HUES64 (cell line): ENCODE results near the gene MPO.

Experiments used
- H3K27ac ChIP-seq: 2 replicates; pipeline ENCODE4 v1.7.0; 2013; ENCODE audit warnings: low read depth, low read length, inconsistent platforms
- H3K27me3 ChIP-seq: 2 replicates; pipeline ENCODE4 v1.6.1; 2013; ENCODE audit warnings: mild to moderate bottlenecking, low read length; ENCODE audit not compliant: insufficient read depth
- H3K36me3 ChIP-seq: 2 replicates; pipeline ENCODE4 v1.6.1; 2013; ENCODE audit warnings: mild to moderate bottlenecking, low read length; ENCODE audit not compliant: insufficient read depth
- H3K4me1 ChIP-seq: 2 replicates; pipeline ENCODE4 v1.6.1; 2013; ENCODE audit warnings: mild to moderate bottlenecking, low read length, moderate library complexity; ENCODE audit not compliant: insufficient read depth
- H3K4me3 ChIP-seq: 2 replicates; pipeline ENCODE4 v1.5.1; 2013; ENCODE audit warnings: mild to moderate bottlenecking, low read length, moderate library complexity
- H3K9ac ChIP-seq: 2 replicates; pipeline ENCODE4 v1.6.1; 2013; ENCODE audit warnings: mild to moderate bottlenecking, low read depth, low read length
- H3K9me3 ChIP-seq: 2 replicates; pipeline ENCODE4 v1.6.1; 2013; ENCODE audit warnings: low read depth, low read length; ENCODE audit not compliant: insufficient read depth
- WGBS: fragments of 150-250, 120-280 bp; methylation state at CpG from one replicate; pipeline ENCODE4 v1.1.7; 2013; ENCODE audit warnings: missing lambda C conversion rate; 5-methylcytosine and 5-hydroxymethylcytosine counted together

The MPO gene

GRCh38 chr17:58265271-58265670 is 15.5 kb downstream of the MPO start:
- Histone ChIP-seq H3K4me1 (no peaks in the 10 kb centered on the region), H3K4me3 (no peak overlapping the region), H3K9me3 (no peaks in the 10 kb centered on the region), H3K27ac (no peak overlapping the region), H3K9ac (no peak overlapping the region), H3K27me3 (peaks cover 33% of the 10 kb centered on the region), H3K36me3 (no peaks in the 10 kb centered on the region)
- WGBS, result 80% methylated on average over 3 of the region's 4 CpGs

- H3K27ac ChIP-seq, result no peak overlapping the region
- no peak overlapping the region for H3K4me3 ChIP-seq
- H3K4me1 ChIP-seq, result no peaks in the 10 kb centered on the region
- no peaks in the 10 kb centered on the region for H3K36me3 ChIP-seq
- no peak overlapping the region for H3K9ac ChIP-seq
- 84% methylated on average over 6 of the region's 6 CpGs for WGBS
- no peaks in the 10 kb centered on the region for H3K9me3 ChIP-seq
- H3K27me3 ChIP-seq, result peaks cover 39% of the 10 kb centered on the region
Observed at GRCh38 chr17:58264407-58265103, 16.2 kb downstream of the MPO start.

DNA sequence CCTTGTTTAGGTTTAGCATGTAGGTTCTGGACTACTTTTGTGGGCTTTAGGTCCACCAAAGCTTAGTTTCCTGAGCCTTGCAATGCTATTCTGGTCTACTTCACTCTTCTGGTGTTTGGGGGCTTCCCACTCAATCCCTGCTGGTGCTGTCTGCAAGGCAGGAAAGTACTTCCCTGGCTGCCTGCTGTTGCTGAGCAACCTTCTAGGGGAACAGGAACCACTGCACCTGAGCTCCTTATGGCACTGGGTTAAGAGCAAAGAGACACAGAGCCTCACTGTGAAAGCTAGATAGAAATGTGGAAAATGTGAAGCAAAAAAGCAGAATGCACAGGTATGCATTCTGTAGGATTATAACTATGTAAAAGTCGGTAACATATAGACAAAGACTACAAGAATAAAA is 17.0 kb downstream of the MPO start:
- H3K9ac ChIP-seq, result no peak overlapping the region
- peaks cover 47% of the 10 kb centered on the region for H3K27me3 ChIP-seq
- H3K9me3 ChIP-seq, result no peaks in the 10 kb centered on the region
- WGBS, result no CpG with 5 or more reads among the region's 1 CpG
- no peaks in the 10 kb centered on the region for H3K4me1 ChIP-seq
- no peak overlapping the region for H3K4me3 ChIP-seq
- H3K36me3 ChIP-seq, result no peaks in the 10 kb centered on the region
- H3K27ac ChIP-seq, result no peak overlapping the region

DNA sequence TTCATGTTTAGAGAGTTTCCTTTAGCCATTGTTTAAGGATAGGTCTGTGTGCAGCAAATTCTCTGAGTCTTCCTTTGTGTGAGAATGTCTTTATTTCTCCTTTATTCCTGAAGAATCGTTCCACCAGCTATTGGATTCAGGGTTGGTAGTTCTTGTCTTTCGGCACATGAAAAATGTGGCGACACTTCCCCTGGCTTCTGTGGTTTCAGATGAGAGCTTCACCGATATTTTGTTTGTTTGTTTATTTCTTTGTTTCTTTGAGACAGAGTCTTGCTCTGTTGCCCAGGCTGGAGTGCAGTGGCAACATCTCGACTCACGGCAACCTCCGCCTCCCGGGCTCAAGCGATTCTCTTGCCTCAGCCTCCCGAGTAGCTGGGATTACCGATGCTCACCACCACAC is 18.6 kb downstream of the MPO start:
- Histone ChIP-seq H3K36me3 (no peaks in the 10 kb centered on the region), H3K4me1 (no peaks in the 10 kb centered on the region), H3K27me3 (peaks cover 60% of the 10 kb centered on the region), H3K27ac (no peak overlapping the region), H3K9me3 (no peaks in the 10 kb centered on the region), H3K4me3 (no peak overlapping the region), H3K9ac (no peak overlapping the region)
- WGBS, result 94% methylated on average over 10 of the region's 11 CpGs

- 38% methylated on average over 8 of the region's 8 CpGs for WGBS
- Histone ChIP-seq H3K4me3 (no peak overlapping the region), H3K27ac (no peak overlapping the region), H3K9ac (no peak overlapping the region), H3K36me3 (no peaks in the 10 kb centered on the region), H3K27me3 (peaks cover 69% of the 10 kb centered on the region), H3K4me1 (no peaks in the 10 kb centered on the region), H3K9me3 (no peaks in the 10 kb centered on the region)
Observed at GRCh38 chr17:58254803-58255202, 25.9 kb downstream of the MPO start.

GRCh38 chr17:58253082-58253481 is 27.7 kb downstream of the MPO start:
- no peak overlapping the region for H3K4me3 ChIP-seq
- peaks cover 70% of the 10 kb centered on the region for H3K27me3 ChIP-seq
- H3K9me3 ChIP-seq, result no peaks in the 10 kb centered on the region
- no peaks in the 10 kb centered on the region; the same call in 1 of the 2 replicates for H3K4me1 ChIP-seq
- no peak overlapping the region for H3K27ac ChIP-seq
- 96% methylated on average over 3 of the region's 3 CpGs for WGBS
- no peaks in the 10 kb centered on the region for H3K36me3 ChIP-seq
- H3K9ac ChIP-seq, result no peak overlapping the region

- H3K27me3 ChIP-seq, result peaks cover 72% of the 10 kb centered on the region
- 75% methylated on average over 9 of the region's 9 CpGs for WGBS
Observed at GRCh38 chr17:58252141-58252540, 28.6 kb downstream of the MPO start.

GRCh38 chr17:58250344-58251011 is 30.3 kb downstream of the MPO start:
- no peaks in the 10 kb centered on the region for H3K9me3 ChIP-seq
- H3K27ac ChIP-seq, result no peak overlapping the region
- 94% methylated on average over 12 of the region's 12 CpGs for WGBS
- no peak overlapping the region for H3K9ac ChIP-seq
- H3K27me3 ChIP-seq, result peaks cover 87% of the 10 kb centered on the region
- no peaks in the 10 kb centered on the region; the same call in 1 of the 2 replicates for H3K4me1 ChIP-seq
- no peaks in the 10 kb centered on the region for H3K36me3 ChIP-seq
- no peak overlapping the region for H3K4me3 ChIP-seq

More at GRCh38 chr17:58252141-58252540, 28.6 kb downstream of the MPO start:
- H3K27ac ChIP-seq, result no peak overlapping the region
- no peak overlapping the region for H3K9ac ChIP-seq
- H3K9me3 ChIP-seq, result no peaks in the 10 kb centered on the region
- no peaks in the 10 kb centered on the region for H3K36me3 ChIP-seq
- no peak overlapping the region for H3K4me3 ChIP-seq
- H3K4me1 ChIP-seq, result no peaks in the 10 kb centered on the region; the same call in 1 of the 2 replicates

DNA sequence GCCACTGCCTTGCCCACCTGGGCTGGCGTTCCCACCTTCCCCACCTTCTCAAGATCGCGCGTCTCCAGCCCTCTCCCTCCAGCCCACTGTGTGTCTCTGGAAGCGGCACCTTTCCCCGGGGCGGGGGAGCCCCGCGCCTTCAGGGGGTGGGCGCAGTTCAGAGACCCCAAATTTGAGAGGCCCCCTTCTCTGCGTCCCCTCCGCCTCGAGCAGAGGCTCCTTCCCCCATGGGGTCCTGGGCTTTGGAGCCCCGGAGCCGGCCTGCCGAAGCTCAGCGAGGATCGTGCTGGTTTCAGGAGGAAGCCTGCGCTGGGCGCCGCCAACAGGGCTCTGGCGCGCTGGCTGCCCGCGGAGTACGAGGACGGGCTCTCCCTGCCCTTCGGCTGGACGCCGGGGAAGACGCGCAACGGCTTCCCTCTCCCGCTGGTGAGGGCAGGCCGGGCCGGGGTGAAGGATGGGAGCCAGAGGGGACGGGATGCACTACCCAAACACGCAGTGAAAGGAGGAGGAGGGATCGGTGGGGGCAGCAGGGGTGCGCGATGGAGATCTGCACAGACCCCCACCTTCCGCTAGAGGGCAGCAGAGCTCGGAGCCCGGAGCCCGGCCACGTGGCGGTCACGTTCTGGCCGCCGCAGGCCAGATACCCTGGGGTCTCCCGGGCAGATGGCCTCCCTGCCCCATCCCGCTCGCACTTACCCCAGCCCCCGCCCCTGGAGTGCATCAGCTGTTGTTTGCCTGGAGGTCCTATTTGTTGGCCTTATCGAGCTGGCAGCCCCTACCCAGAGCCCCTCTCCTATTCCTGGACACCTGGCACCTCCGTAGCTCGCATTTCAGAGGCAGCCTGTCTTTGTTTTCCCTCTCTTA is 31.2 kb downstream of the MPO start:
- Histone ChIP-seq H3K9me3 (no peaks in the 10 kb centered on the region), H3K27me3 (peaks cover 97% of the 10 kb centered on the region), H3K4me3 (peak overlapping the region; percentile 53), H3K36me3 (no peaks in the 10 kb centered on the region), H3K27ac (no peak overlapping the region), H3K4me1 (no peaks in the 10 kb centered on the region; the same call in 1 of the 2 replicates), H3K9ac (peak overlapping the region; percentile 69)
- 12% methylated on average over 57 of the region's 57 CpGs for WGBS

GRCh38 chr17:58248955-58249269 is 31.8 kb downstream of the MPO start:
- Histone ChIP-seq H3K4me3 (peak overlapping the region; percentile 53), H3K36me3 (no peaks in the 10 kb centered on the region), H3K4me1 (no peaks in the 10 kb centered on the region; the same call in 1 of the 2 replicates), H3K9ac (peak overlapping the region; percentile 69), H3K27ac (no peak overlapping the region), H3K27me3 (peaks cover 92% of the 10 kb centered on the region), H3K9me3 (no peaks in the 10 kb centered on the region)
- WGBS, result 26% methylated on average over 10 of the region's 10 CpGs
